WTC11 (cell line): Measurements from ENCODE around the gene NUP62.

ENCODE experiments used
- FOXP1 ChIP-seq: sonication (generic); formaldehyde crosslinking; IDR thresholded peaks from 2 replicates; pipeline ENCODE4 v1.8.0; 2022; ENCODE audit warnings: missing genetic modification reagents, mild to moderate bottlenecking, moderate library complexity, borderline replicate concordance
- TF ChIP-seq, protein P1 (sequence below): fragments of 200-600 bp; IDR thresholded peaks from 2 replicates; pipeline ENCODE4 v1.8.0; 2022; ENCODE audit warnings: antibody characterized with exemption

DNA sequence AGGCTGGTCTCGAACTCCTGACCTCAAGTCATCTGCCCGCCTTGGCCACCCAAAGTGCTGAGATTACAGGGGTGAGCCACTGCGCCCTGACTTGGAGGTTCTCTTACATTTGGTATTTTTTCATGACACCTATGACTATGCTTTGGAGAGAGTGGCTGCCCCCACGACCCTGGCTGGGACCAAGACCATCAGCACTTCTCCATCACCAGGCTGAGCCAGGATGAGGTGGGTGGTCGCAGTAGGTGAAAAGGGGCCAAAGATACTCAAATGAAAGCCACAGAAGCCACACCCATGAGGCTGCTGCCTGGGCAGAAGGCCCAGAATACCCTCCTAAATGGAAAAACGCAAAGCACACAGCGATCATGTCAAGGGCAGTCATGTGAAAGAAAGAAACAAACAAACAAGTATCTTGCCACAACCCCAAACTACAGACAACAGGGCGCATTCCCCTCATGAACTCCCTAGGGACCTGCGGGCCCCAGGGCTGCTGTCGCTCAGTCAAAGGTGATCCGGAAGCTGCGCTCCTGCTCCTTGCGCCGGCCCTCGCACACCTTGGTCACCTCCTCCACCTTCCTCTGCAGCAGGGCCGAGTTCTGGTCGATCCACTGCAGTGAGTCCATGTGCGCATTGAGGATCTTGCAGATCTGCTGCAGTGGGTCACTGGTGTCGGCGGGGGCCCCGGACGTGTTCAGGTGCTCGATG is 21.4 kb downstream of the NUP62 start:
- TF ChIP-seq, protein P1, sequence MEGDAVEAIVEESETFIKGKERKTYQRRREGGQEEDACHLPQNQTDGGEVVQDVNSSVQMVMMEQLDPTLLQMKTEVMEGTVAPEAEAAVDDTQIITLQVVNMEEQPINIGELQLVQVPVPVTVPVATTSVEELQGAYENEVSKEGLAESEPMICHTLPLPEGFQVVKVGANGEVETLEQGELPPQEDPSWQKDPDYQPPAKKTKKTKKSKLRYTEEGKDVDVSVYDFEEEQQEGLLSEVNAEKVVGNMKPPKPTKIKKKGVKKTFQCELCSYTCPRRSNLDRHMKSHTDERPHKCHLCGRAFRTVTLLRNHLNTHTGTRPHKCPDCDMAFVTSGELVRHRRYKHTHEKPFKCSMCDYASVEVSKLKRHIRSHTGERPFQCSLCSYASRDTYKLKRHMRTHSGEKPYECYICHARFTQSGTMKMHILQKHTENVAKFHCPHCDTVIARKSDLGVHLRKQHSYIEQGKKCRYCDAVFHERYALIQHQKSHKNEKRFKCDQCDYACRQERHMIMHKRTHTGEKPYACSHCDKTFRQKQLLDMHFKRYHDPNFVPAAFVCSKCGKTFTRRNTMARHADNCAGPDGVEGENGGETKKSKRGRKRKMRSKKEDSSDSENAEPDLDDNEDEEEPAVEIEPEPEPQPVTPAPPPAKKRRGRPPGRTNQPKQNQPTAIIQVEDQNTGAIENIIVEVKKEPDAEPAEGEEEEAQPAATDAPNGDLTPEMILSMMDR, result no peak
- no peak for TF ChIP-seq FOXP1
